HCT116 (cell line): Measurements from ENCODE around the gene PEAK1. TPM values are rescaled to one million over a fixed set of nuclear protein-coding genes. Genes with fewer than 3 reads are reported as not detected.

Experiments
- ATAC-seq: fragments of 200-7000 bp; cut with Tn5 transposase; 2 replicates; pipeline ENCODE4 v1.9.1; 2020; ENCODE audit warnings: mild to moderate bottlenecking, moderate library complexity
- BruUV-seq: library from RNA; stranded (reverse); fragments of 400-500 nt; replicated peaks from 2 replicates; lab custom pipeline; 2021; lab: Mats Ljungman, UMichigan
- CTCF ChIA-PET: fragments of 300-600 bp; sonication (Branson Sonifier 250); formaldehyde crosslinking; loops from one replicate; lab custom pipeline; 2021; ENCODE audit warnings: antibody characterized with exemption; lab: Charles Lee
- POLR2A ChIA-PET: fragments of 300-600, 350-600 bp; sonication (Branson Sonifier 250); formaldehyde crosslinking; loops from one replicate; lab custom pipeline; 2021; ENCODE audit warnings: antibody characterized with exemption; lab: Charles Lee
- RAD21 ChIA-PET, 2 experiments: fragments of 300-600 bp; sonication (Branson Sonifier 250); formaldehyde crosslinking; loops; one replicate each; lab custom pipeline; 2023; ENCODE audit warnings: low total read pairs in 2 of 2; ENCODE audit not compliant: uncharacterized antibody in 2 of 2, unreplicated experiment in 2 of 2, low non-redundant PET in 1 of 2; lab: Charles Lee
- DNase-seq: peaks from one replicate; pipeline ENCODE4 v3.0.0-alpha.2; 2010; ENCODE audit warnings: low read depth, low spot score
- H2AFZ ChIP-seq: fragments of 200-600 bp; shearing (Covaris generic), sonication (generic); 2 replicates; pipeline ENCODE4 v1.6.1; 2017; ENCODE audit warnings: low read depth, mixed run types, mixed read lengths, antibody characterized with exemption, low read length; ENCODE audit not compliant: poor library complexity, severe bottlenecking
- H3K27ac ChIP-seq: 2 replicates; pipeline ENCODE4 v1.5.1; 2012; ENCODE audit warnings: low read depth, low read length
- H3K27me3 ChIP-seq: fragments of 200-600 bp; sonication (generic); 2 replicates; pipeline ENCODE4 v1.6.1; 2016; ENCODE audit warnings: mixed run types, low read length, mixed read lengths; ENCODE audit not compliant: insufficient read depth
- H3K36me3 ChIP-seq, 2 experiments: fragments of 200-500 bp in 1 of 2; fragments of 200-600 bp in 1 of 2; sonication (Bioruptor generic) in 1 of 2; sonication (generic) in 1 of 2; 2 replicates each; pipeline versions ENCODE4 v1.5.1 to v1.6.1; 2014 to 2016; ENCODE audit warnings: low read length in 2 of 2, inconsistent platforms in 1 of 2, mixed read lengths in 1 of 2, mixed run types in 1 of 2; ENCODE audit not compliant: insufficient read depth in 2 of 2, control insufficient read depth in 1 of 2
- H3K4me1 ChIP-seq, 2 experiments: fragments of 200-600 bp in 1 of 2; sonication (generic) in 1 of 2; 2 replicates each; pipeline versions ENCODE4 v1.5.1 to v1.6.1; 2012 to 2017; ENCODE audit warnings: low read length in 2 of 2, inconsistent platforms in 1 of 2, mild to moderate bottlenecking in 1 of 2, mixed read lengths in 1 of 2, mixed run types in 1 of 2, moderate library complexity in 1 of 2; ENCODE audit not compliant: insufficient read depth in 2 of 2, control insufficient read depth in 1 of 2
- H3K4me2 ChIP-seq: fragments of 200-600 bp; sonication (generic); 2 replicates; pipeline ENCODE4 v1.6.1; 2017; ENCODE audit warnings: mixed run types, low read length, mixed read lengths
- H3K4me3 ChIP-seq, 2 experiments: fragments of 200-600 bp in 1 of 2; sonication (generic) in 1 of 2; replicated peaks in 1 of 2; 2 replicates each; pipeline ENCODE4 v1.5.1; 2011 to 2016; ENCODE audit warnings: low read length in 2 of 2, control low read depth in 1 of 2, low read depth in 1 of 2, mild to moderate bottlenecking in 1 of 2, mixed read lengths in 1 of 2, mixed run types in 1 of 2
- H3K79me2 ChIP-seq: fragments of 200-600 bp; sonication (generic); 2 replicates; pipeline ENCODE4 v1.6.1; 2017; ENCODE audit warnings: mild to moderate bottlenecking, mixed run types, low read length, moderate library complexity, mixed read lengths; ENCODE audit not compliant: insufficient read depth
- H3K9ac ChIP-seq: fragments of 200-600 bp; sonication (generic); 2 replicates; pipeline ENCODE4 v1.6.1; 2016; ENCODE audit warnings: low read length, mixed read lengths
- H3K9me2 ChIP-seq: fragments of 200-600 bp; sonication (generic), shearing (Covaris generic); 2 replicates; pipeline ENCODE4 v1.6.1; 2017; ENCODE audit warnings: mixed run types, mild to moderate bottlenecking, moderate library complexity; ENCODE audit not compliant: insufficient read depth
- H3K9me3 ChIP-seq, 2 experiments: fragments of 200-500 bp in 1 of 2; fragments of 200-600 bp in 1 of 2; sonication (Bioruptor generic) in 1 of 2; sonication (generic) in 1 of 2; 2 replicates each; pipeline ENCODE4 v1.6.1; 2014 to 2017; ENCODE audit warnings: low read length in 2 of 2, mixed read lengths in 2 of 2, inconsistent platforms in 1 of 2, low read depth in 1 of 2, mild to moderate bottlenecking in 1 of 2, mixed run types in 1 of 2, moderate library complexity in 1 of 2; ENCODE audit not compliant: control insufficient read depth in 1 of 2, insufficient read depth in 1 of 2
- H4K20me1 ChIP-seq: fragments of 200-600 bp; sonication (generic), shearing (Covaris generic); 2 replicates; pipeline ENCODE4 v1.6.1; 2017; ENCODE audit warnings: mixed run types, mild to moderate bottlenecking, moderate library complexity; ENCODE audit not compliant: insufficient read depth
- CEBPB ChIP-seq: IDR thresholded peaks from 2 replicates; pipeline ENCODE4 v1.6.1; 2012; ENCODE audit warnings: low read depth
- EGR1 ChIP-seq: IDR thresholded peaks from 2 replicates; pipeline ENCODE4 v1.6.1; 2012; ENCODE audit warnings: low read depth
- EZH2 ChIP-seq: fragments of 200-600 bp; sonication (generic); IDR thresholded peaks from 2 replicates; pipeline ENCODE4 v1.6.1; 2017; ENCODE audit warnings: antibody characterized with exemption, mixed run types
- EZH2phosphoT487 ChIP-seq: fragments of 200-600 bp; IDR thresholded peaks from 2 replicates; pipeline ENCODE4 v1.6.1; 2018; ENCODE audit warnings: antibody characterized with exemption, borderline replicate concordance
- JUND ChIP-seq: IDR thresholded peaks from 2 replicates; pipeline ENCODE4 v1.6.1; 2012
- POLR2A ChIP-seq: IDR thresholded peaks from 2 replicates; pipeline ENCODE4 v1.7.0; 2011; ENCODE audit warnings: borderline replicate concordance; ENCODE audit not compliant: insufficient read depth, insufficient read length; ENCODE audit errors: extremely low read depth
- POLR2AphosphoS5 ChIP-seq: IDR thresholded peaks from 2 replicates; pipeline ENCODE4 v1.6.1; 2011; ENCODE audit warnings: mild to moderate bottlenecking, low read depth, low read length, moderate library complexity
- RAD21 ChIP-seq: IDR thresholded peaks from 2 replicates; pipeline ENCODE4 v1.6.1; 2012; ENCODE audit warnings: low read depth, mild to moderate bottlenecking
- SIN3A ChIP-seq: IDR thresholded peaks from 2 replicates; pipeline ENCODE4 v1.6.1; 2012; ENCODE audit warnings: low read depth
- SRF ChIP-seq: IDR thresholded peaks from 2 replicates; pipeline ENCODE4 v1.6.1; 2012; ENCODE audit warnings: low read depth
- TCF7L2 ChIP-seq: IDR thresholded peaks from 2 replicates; pipeline ENCODE4 v1.7.0; 2011; ENCODE audit warnings: borderline replicate concordance, inconsistent platforms; ENCODE audit not compliant: insufficient read depth, insufficient read length; ENCODE audit errors: extremely low read depth
- ZFX ChIP-seq: fragments of 450-650 bp; IDR thresholded peaks from 2 replicates; pipeline ENCODE4 v1.6.1; 2017
- ZNF274 ChIP-seq: fragments of 200-500 bp; sonication (Bioruptor generic); IDR thresholded peaks from 2 replicates; pipeline ENCODE4 v1.6.1; 2014; ENCODE audit warnings: mild to moderate bottlenecking, low read depth, low read length, inconsistent platforms
- intact Hi-C: fragments of 100-400 bp; cut with micrococcal nuclease; formaldehyde crosslinking; loops from 2 replicates; pipeline ENCODE4 v1.10.0; 2022
- total RNA-seq: library from RNA; stranded (reverse); gene quantifications from one replicate; pipeline ENCODE4 v1.2.1, GENCODE V29; 2021; ENCODE audit not compliant: unreplicated experiment
- TF ChIP-seq, protein P1 (sequence below): IDR thresholded peaks from 2 replicates; pipeline ENCODE4 v1.6.1; 2011; ENCODE audit warnings: mild to moderate bottlenecking, low read length, moderate library complexity; ENCODE audit not compliant: insufficient replicate concordance; ENCODE audit errors: extremely low read depth
- TF ChIP-seq, protein P2 (sequence below): IDR thresholded peaks from 2 replicates; pipeline ENCODE4 v1.6.1; 2012
- TF ChIP-seq, protein P3 (sequence below): IDR thresholded peaks from 2 replicates; pipeline ENCODE4 v1.6.1; 2012; ENCODE audit warnings: low read depth
- TF ChIP-seq, protein P4 (sequence below), 3 experiments: fragments of 200-600 bp in 1 of 3; sonication (generic) in 1 of 3; IDR thresholded peaks in 2 of 3; conservative IDR thresholded peaks in 1 of 3; 2 replicates each; pipeline ENCODE4 v1.5.1; 2012 to 2017; ENCODE audit warnings: low read depth in 2 of 3, low read length in 2 of 3, antibody characterized with exemption in 1 of 3, borderline replicate concordance in 1 of 3, control low read depth in 1 of 3, mild to moderate bottlenecking in 1 of 3, mixed read lengths in 1 of 3, mixed run types in 1 of 3, moderate library complexity in 1 of 3; ENCODE audit not compliant: insufficient read depth in 1 of 3
- TF ChIP-seq, protein P5 (sequence below): IDR thresholded peaks from 2 replicates; pipeline ENCODE4 v1.6.1; 2012

PEAK1 gene
- total RNA-seq, 1 experiment from 2014 or later, result 23.4 TPM

DNA sequence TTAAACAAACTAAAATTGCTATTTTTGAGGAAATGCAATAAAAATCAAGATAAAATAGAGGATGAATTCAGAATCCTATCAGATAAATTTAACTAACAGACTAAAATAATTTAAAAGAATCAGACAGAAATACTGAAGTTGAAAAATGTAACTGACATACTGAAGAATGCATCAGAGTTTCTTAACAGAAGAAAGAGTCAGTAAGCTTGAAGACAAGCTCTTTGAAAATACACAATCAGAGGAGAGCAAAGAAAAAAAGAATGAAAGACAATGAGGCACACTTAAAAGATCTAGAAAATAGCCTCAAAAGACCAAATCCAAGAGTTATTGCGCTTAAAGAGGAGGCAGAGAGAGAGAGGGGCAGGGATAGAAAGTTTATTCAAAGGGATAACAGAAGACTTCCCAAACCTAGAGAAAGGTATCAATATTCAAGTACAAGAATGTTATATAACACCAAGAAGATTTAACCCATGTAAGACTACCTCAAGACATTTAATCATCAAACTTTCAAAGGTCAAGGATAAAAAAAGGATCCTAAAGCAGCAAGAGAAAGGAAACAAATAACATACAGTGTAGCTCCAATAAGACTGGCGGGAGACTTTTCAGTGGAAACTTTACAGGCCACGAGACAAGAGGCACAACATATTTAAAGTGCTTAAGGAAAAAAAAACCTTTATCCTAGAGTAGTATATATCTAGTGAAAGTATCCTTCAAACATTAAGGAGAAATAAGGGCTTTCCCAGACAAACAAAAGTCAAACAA lies 24.7 kb downstream of the PEAK1 start:
- TF ChIP-seq, protein P1, sequence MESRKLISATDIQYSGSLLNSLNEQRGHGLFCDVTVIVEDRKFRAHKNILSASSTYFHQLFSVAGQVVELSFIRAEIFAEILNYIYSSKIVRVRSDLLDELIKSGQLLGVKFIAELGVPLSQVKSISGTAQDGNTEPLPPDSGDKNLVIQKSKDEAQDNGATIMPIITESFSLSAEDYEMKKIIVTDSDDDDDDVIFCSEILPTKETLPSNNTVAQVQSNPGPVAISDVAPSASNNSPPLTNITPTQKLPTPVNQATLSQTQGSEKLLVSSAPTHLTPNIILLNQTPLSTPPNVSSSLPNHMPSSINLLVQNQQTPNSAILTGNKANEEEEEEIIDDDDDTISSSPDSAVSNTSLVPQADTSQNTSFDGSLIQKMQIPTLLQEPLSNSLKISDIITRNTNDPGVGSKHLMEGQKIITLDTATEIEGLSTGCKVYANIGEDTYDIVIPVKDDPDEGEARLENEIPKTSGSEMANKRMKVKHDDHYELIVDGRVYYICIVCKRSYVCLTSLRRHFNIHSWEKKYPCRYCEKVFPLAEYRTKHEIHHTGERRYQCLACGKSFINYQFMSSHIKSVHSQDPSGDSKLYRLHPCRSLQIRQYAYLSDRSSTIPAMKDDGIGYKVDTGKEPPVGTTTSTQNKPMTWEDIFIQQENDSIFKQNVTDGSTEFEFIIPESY, result no peak
- no peak for TF ChIP-seq SIN3A
- TF ChIP-seq, protein P2, sequence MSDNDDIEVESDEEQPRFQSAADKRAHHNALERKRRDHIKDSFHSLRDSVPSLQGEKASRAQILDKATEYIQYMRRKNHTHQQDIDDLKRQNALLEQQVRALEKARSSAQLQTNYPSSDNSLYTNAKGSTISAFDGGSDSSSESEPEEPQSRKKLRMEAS, result no peak
- no peak for TF ChIP-seq TCF7L2
- TF ChIP-seq EZH2phosphoT487, result no peak
- TF ChIP-seq, protein P3, sequence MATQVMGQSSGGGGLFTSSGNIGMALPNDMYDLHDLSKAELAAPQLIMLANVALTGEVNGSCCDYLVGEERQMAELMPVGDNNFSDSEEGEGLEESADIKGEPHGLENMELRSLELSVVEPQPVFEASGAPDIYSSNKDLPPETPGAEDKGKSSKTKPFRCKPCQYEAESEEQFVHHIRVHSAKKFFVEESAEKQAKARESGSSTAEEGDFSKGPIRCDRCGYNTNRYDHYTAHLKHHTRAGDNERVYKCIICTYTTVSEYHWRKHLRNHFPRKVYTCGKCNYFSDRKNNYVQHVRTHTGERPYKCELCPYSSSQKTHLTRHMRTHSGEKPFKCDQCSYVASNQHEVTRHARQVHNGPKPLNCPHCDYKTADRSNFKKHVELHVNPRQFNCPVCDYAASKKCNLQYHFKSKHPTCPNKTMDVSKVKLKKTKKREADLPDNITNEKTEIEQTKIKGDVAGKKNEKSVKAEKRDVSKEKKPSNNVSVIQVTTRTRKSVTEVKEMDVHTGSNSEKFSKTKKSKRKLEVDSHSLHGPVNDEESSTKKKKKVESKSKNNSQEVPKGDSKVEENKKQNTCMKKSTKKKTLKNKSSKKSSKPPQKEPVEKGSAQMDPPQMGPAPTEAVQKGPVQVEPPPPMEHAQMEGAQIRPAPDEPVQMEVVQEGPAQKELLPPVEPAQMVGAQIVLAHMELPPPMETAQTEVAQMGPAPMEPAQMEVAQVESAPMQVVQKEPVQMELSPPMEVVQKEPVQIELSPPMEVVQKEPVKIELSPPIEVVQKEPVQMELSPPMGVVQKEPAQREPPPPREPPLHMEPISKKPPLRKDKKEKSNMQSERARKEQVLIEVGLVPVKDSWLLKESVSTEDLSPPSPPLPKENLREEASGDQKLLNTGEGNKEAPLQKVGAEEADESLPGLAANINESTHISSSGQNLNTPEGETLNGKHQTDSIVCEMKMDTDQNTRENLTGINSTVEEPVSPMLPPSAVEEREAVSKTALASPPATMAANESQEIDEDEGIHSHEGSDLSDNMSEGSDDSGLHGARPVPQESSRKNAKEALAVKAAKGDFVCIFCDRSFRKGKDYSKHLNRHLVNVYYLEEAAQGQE, result no peak
- TF ChIP-seq, protein P4, sequence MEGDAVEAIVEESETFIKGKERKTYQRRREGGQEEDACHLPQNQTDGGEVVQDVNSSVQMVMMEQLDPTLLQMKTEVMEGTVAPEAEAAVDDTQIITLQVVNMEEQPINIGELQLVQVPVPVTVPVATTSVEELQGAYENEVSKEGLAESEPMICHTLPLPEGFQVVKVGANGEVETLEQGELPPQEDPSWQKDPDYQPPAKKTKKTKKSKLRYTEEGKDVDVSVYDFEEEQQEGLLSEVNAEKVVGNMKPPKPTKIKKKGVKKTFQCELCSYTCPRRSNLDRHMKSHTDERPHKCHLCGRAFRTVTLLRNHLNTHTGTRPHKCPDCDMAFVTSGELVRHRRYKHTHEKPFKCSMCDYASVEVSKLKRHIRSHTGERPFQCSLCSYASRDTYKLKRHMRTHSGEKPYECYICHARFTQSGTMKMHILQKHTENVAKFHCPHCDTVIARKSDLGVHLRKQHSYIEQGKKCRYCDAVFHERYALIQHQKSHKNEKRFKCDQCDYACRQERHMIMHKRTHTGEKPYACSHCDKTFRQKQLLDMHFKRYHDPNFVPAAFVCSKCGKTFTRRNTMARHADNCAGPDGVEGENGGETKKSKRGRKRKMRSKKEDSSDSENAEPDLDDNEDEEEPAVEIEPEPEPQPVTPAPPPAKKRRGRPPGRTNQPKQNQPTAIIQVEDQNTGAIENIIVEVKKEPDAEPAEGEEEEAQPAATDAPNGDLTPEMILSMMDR (IDR thresholded peaks at IDR 0.05 in 2 of 3, conservative IDR thresholded peaks at IDR 0.05 in 1 of 3; ENCODE audit: borderline replicate concordance in 1 of 3, insufficient read depth in 1 of 3, low read depth in 2 of 3, low read length in 2 of 3), result no peak
- no peak for TF ChIP-seq EGR1
- TF ChIP-seq CEBPB, result no peak
- TF ChIP-seq POLR2A, result no peak
- no peak for TF ChIP-seq EZH2
- TF ChIP-seq RAD21, result no peak
- TF ChIP-seq POLR2AphosphoS5, result no peak
- TF ChIP-seq ZFX, result no peak
- TF ChIP-seq ZNF274, result no peak
- no peak for TF ChIP-seq SRF
- TF ChIP-seq JUND, result no peak
- TF ChIP-seq, protein P5, sequence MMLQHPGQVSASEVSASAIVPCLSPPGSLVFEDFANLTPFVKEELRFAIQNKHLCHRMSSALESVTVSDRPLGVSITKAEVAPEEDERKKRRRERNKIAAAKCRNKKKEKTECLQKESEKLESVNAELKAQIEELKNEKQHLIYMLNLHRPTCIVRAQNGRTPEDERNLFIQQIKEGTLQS, result no peak
- TF ChIP-seq, all 23 proteins: peak for 0
- no peaks in the 10 kb centered on the region for H3K36me3 ChIP-seq
- H3K4me3 ChIP-seq, result no peak overlapping the region
- ChIA-PET CTCF (no interaction called here), RAD21 (no interaction called here), POLR2A (no interaction called here)
- H3K27me3 ChIP-seq, result no peaks in the 10 kb centered on the region
- no peaks in the 10 kb centered on the region for H3K9me2 ChIP-seq
- peaks cover 7% of the 10 kb centered on the region for H3K79me2 ChIP-seq
- no peaks in the 10 kb centered on the region; the same call in 1 of the 2 replicates for H4K20me1 ChIP-seq
- H3K9me3 ChIP-seq, result peaks cover 10 to 11% of the 10 kb centered on the region in 2 experiments; a peak in 3 of 4 replicates
- H3K27ac ChIP-seq, result no peak overlapping the region
- no peak overlapping the region for H2AFZ ChIP-seq
- no TSS peak for BruUV-seq
- no peaks in the 10 kb centered on the region for H3K4me1 ChIP-seq
- H3K4me2 ChIP-seq, result no peak overlapping the region
- DNase-seq (no peak), ATAC-seq (no peak)
- intact Hi-C loops, result no loop called here
- no peak overlapping the region for H3K9ac ChIP-seq
